Thoracic aorta (tissue), 2 donors: ENCODE results near the gene CIAO2A. TPM values are rescaled to one million over a fixed set of nuclear protein-coding genes. Genes with fewer than 3 reads are reported as not detected.
"Not testable (repeated sequence)": the region's sequence is repeated elsewhere in the genome, so short reads cannot be mapped to it uniquely, and the experiment has no call there.

ENCODE experiments used
- ATAC-seq: fragments of 150-250 bp; one replicate; pipeline ENCODE4 v1.8.0; 2017; ENCODE audit warnings: low read depth; ENCODE audit not compliant: insufficient number of reproducible peaks, low FRiP score
- DNase-seq: peaks from one replicate; pipeline ENCODE4 v3.0.0-alpha.2; 2020; ENCODE audit warnings: low spot score
- H3K27ac ChIP-seq, 2 donors: fragments of 200-600 bp; sonication (generic); 1 replicate in 1 of 2; 2 replicates in 1 of 2; pipeline ENCODE4 v1.5.1; 2016; ENCODE audit warnings: mild to moderate bottlenecking in 2 of 2, moderate library complexity in 2 of 2
- H3K27me3 ChIP-seq: fragments of 200-600 bp; sonication (generic); replicated peaks from 2 replicates; pipeline ENCODE4 v1.6.0; 2016; ENCODE audit warnings: mild to moderate bottlenecking; ENCODE audit not compliant: insufficient read depth
- H3K36me3 ChIP-seq: fragments of 200-600 bp; sonication (generic); one replicate; pipeline ENCODE4 v1.5.1; 2016
- H3K4me1 ChIP-seq, 2 donors: fragments of 200-600 bp; sonication (generic); 1 replicate in 1 of 2; 2 replicates in 1 of 2; pipeline versions ENCODE4 v1.5.1 to v1.6.0; 2016; ENCODE audit warnings: low read depth in 2 of 2, mild to moderate bottlenecking in 1 of 2; ENCODE audit not compliant: control insufficient read depth in 1 of 2
- H3K4me3 ChIP-seq: fragments of 200-600 bp; sonication (generic); 2 replicates; pipeline ENCODE4 v1.5.1; 2016; ENCODE audit warnings: mild to moderate bottlenecking
- H3K9me3 ChIP-seq: fragments of 200-600 bp; sonication (generic); 2 replicates; pipeline ENCODE4 v1.5.1; 2016
- CTCF ChIP-seq: fragments of 200-600 bp; sonication (generic); IDR thresholded peaks from one replicate; pipeline ENCODE4 v1.5.1; 2019; ENCODE audit warnings: antibody characterized with exemption
- total RNA-seq, 2 donors: library from RNA; depleted of rRNA; stranded (reverse); fragments of >200 nt; gene quantifications; one replicate each; pipeline versions ENCODE4 v1.1.0 to v1.2.3, GENCODE V29; 2016

CIAO2A gene
- total RNA-seq, 2 donors from 2014 or later, result 16.9 to 24.4 TPM

GRCh38 chr15:64111679-64112050 is 18.0 kb upstream of the CIAO2A start:
- Histone ChIP-seq H3K9me3 (no peaks in the 10 kb centered on the region), H3K27me3 (no peaks in the 10 kb centered on the region), H3K4me3 (no peak overlapping the region), H3K36me3 (peaks cover 23% of the 10 kb centered on the region), H3K4me1 (peaks cover 0 to 10% of the 10 kb centered on the region in 2 donors), H3K27ac (no peak overlapping the region)
- ATAC-seq (no peak), DNase-seq (no peak)
- no peak for TF ChIP-seq CTCF

- H3K4me1 ChIP-seq, result peaks cover 0 to 12% of the 10 kb centered on the region in 2 donors
- H3K36me3 ChIP-seq, result peaks cover 23% of the 10 kb centered on the region
- no peak for ATAC-seq
- no peak overlapping the region for H3K4me3 ChIP-seq
- H3K9me3 ChIP-seq, result no peaks in the 10 kb centered on the region
- no peaks in the 10 kb centered on the region for H3K27me3 ChIP-seq
- TF ChIP-seq CTCF, result no peak
- H3K27ac ChIP-seq, result no peak overlapping the region
- DNase-seq, result no peak
These were observed 17.5 kb upstream of the CIAO2A start for GRCh38 chr15:64110950-64111678.

GRCh38 chr15:64110108-64110701 is 16.6 kb upstream of the CIAO2A start:
- not testable (repeated sequence) for H3K9me3 ChIP-seq, H3K27ac ChIP-seq, H3K4me3 ChIP-seq, H3K27me3 ChIP-seq, ATAC-seq, DNase-seq
- peaks cover 0 to 13% of the 10 kb centered on the region in 2 donors for H3K4me1 ChIP-seq
- H3K36me3 ChIP-seq, result peaks cover 17% of the 10 kb centered on the region

GRCh38 chr15:64107337-64107736 is 13.7 kb upstream of the CIAO2A start:
- TF ChIP-seq CTCF, result no peak
- no peaks in the 10 kb centered on the region for H3K36me3 ChIP-seq
- H3K4me3 ChIP-seq, result no peak overlapping the region
- no peaks in the 10 kb centered on the region for H3K27me3 ChIP-seq
- peaks cover 0 to 18% of the 10 kb centered on the region in 2 donors for H3K4me1 ChIP-seq
- ATAC-seq, result no peak
- no peak for DNase-seq
- no peaks in the 10 kb centered on the region for H3K9me3 ChIP-seq
- H3K27ac ChIP-seq, result no peak overlapping the region

GRCh38 chr15:64105113-64105704 is 11.6 kb upstream of the CIAO2A start:
- H3K4me3 ChIP-seq, result no peak overlapping the region
- peaks cover 0 to 17% of the 10 kb centered on the region in 2 donors for H3K4me1 ChIP-seq
- no peaks in the 10 kb centered on the region for H3K27me3 ChIP-seq
- H3K27ac ChIP-seq, result no peak overlapping the region
- no peaks in the 10 kb centered on the region for H3K9me3 ChIP-seq
- ATAC-seq (no peak), DNase-seq (no peak)
- no peaks in the 10 kb centered on the region for H3K36me3 ChIP-seq
- TF ChIP-seq CTCF, result no peak
